Coronary artery (tissue), 2 donors: Measurements from ENCODE around the gene JMJD7.
A peak's percentile ranks its signal among the peaks of the same experiment; 100 is the strongest.

Source experiments
- DNase-seq: peaks from one replicate; pipeline ENCODE4 v3.0.0-alpha.2; 2017; ENCODE audit warnings: low spot score
- H3K27ac ChIP-seq, 2 donors: fragments of 200-600 bp; sonication (generic); one replicate each; pipeline ENCODE4 v1.5.1; 2016 to 2019
- H3K4me3 ChIP-seq: fragments of 200-600 bp; sonication (generic); 2 replicates; pipeline ENCODE4 v1.5.1; 2016; ENCODE audit warnings: mild to moderate bottlenecking, moderate library complexity
- TF ChIP-seq, protein P1 (sequence below): fragments of 200-600 bp; sonication (generic); IDR thresholded peaks from one replicate; pipeline ENCODE4 v1.5.1; 2019; ENCODE audit warnings: antibody characterized with exemption

Gene JMJD7

DNA sequence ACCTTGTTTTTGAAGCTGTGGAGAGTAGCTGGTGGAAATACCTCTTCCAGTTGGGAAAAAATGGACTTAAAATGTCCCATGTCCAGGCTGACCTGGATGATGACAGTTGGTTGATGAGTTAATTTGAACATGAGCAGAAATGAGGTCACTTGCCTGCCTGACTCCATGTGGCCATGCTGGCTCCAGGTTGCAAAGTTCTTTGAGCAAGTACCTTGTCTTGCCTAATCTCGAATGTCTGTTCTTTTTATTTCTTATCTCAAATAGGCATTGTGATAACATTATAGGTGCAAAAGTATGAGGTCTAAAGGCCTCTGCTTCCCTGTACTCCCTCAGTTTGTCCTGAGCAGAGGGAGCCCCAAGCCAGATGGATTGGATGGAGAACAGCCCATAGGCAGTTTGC, 44.6 kb upstream of the JMJD7 start:
- no peak overlapping the region for H3K4me3 ChIP-seq
- DNase-seq, result no peak
- TF ChIP-seq, protein P1, sequence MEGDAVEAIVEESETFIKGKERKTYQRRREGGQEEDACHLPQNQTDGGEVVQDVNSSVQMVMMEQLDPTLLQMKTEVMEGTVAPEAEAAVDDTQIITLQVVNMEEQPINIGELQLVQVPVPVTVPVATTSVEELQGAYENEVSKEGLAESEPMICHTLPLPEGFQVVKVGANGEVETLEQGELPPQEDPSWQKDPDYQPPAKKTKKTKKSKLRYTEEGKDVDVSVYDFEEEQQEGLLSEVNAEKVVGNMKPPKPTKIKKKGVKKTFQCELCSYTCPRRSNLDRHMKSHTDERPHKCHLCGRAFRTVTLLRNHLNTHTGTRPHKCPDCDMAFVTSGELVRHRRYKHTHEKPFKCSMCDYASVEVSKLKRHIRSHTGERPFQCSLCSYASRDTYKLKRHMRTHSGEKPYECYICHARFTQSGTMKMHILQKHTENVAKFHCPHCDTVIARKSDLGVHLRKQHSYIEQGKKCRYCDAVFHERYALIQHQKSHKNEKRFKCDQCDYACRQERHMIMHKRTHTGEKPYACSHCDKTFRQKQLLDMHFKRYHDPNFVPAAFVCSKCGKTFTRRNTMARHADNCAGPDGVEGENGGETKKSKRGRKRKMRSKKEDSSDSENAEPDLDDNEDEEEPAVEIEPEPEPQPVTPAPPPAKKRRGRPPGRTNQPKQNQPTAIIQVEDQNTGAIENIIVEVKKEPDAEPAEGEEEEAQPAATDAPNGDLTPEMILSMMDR, result no peak
- no peak overlapping the region for H3K27ac ChIP-seq

DNA sequence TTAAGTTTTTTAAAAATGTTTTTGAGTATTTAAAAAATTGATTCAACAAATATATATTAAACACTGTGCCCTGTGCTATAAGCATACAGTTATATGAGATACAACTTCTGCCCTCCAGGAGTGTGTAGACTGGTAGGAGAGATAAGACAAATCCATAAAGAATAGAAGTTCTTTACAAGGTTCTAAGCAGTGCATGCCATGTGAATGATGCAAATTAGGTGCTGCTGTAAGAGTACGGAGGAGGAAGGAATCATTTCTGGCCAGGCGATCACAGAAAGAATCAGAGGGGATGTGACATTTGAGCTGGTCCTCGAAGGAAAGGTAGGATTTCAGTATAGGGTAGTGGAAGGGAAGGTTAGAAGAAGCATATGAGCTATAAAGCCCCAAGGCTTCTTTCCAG, 39.6 kb upstream of the JMJD7 start:
- TF ChIP-seq, protein P1, result no peak
- Histone ChIP-seq H3K27ac (no peak overlapping the region), H3K4me3 (no peak overlapping the region)
- no peak for DNase-seq

DNA sequence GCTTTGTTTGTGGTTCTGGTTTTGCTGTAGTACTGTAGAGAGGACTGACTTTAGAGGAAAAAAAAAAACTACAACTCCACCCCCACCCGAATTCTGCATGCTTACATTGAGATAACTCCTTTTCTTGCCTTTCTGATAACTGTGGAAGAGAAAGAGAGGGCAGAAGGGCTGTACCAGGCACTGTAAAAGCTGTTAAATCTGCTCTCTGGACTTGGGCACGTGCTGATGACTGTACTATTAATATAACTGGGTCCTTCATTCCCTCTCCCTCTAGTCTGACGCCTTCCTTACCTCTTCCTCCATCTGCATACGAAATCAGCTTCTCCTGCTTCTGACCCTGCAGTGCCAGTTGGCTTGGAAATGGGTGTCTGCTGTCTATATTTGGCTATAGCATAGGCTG, 38.7 kb upstream of the JMJD7 start:
- no peak overlapping the region for H3K27ac ChIP-seq
- no peak for DNase-seq
- no peak overlapping the region for H3K4me3 ChIP-seq
- TF ChIP-seq, protein P1, result no peak

DNA sequence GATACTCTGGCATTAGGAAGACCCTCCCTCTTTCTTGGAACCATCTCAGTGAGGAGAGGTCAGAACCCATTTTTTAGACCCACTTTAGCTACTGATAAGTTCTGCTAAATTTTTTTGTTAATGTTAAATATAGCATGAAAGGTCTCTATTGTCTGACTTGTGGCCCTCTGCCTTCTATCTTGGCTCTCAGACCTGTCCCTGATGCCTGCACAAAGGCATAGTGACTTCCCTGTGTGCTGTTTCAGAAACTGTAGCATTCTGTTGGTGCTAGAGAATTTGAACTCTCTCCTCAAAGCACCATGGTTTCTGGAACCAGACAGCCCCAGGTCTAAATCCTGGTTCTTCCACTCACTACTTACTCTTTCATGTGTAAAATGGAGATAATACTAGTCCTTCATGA, 38.2 kb upstream of the JMJD7 start:
- DNase-seq, result no peak
- TF ChIP-seq, protein P1, result no peak
- no peak overlapping the region for H3K27ac ChIP-seq
- H3K4me3 ChIP-seq, result no peak overlapping the region

DNA sequence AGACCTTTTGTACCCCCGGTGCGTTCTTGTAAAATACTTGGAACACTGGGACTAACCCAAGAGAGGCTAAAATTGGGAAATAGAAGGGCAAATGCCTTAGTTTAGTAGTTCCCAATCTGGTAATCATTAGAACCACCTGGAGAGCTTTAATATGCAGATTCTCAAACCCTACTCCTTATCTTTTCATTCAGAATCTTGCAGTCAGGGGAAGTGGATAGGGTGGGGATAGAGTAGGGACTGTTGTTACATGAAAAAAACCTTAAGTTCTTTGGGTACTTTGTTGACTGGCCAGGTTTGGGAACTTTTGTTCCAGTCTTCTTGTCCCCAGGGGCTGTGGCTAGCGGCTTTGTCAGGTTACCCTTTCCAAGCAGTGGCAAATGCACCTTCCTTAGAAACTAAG, 37.7 kb upstream of the JMJD7 start:
- TF ChIP-seq, protein P1, result no peak
- H3K4me3 ChIP-seq, result no peak overlapping the region
- no peak overlapping the region for H3K27ac ChIP-seq
- DNase-seq, result no peak

DNA sequence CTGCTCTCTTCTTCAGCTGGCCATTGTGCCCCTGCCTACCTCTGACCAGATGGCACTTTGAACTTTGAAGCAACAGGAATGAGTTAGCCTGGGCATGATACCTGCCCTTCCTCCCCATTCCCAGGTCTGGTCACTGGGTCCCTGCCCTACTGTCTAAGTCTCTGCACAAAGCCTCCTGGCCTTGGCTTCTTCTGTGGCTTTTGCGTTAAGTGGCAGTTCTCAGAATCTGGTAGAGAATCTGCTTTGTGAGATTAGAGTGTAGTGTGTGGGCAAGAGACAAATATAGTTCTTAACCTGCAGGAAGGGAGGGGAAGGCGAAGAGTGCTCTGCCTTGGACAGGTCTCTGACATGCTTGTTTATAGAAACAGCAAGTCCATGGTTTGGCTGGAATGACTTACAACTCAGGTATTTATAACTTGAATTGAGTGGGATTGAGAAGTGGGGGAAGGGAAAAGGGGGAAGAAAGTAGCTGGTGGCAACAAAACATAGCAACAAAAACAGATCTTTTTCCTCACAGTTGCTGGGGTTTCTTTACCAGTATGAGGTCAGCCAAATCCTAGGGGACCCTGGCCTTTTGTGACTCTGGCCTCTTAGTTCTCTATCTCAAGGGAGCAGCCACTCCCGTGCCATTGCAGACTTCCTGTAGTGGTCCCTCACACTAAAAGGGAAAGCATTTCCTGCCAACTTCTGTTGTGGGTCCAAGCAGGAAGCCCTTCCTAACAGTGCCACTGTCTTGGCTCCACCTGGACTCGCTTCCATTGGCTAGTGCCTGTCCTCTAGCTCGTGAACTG, 36.9 kb upstream of the JMJD7 start:
- TF ChIP-seq, protein P1, result no peak
- H3K27ac ChIP-seq, result peak overlapping the region in 1 of 2 donors; percentile 55
- DNase-seq, result no peak
- no peak overlapping the region for H3K4me3 ChIP-seq

DNA sequence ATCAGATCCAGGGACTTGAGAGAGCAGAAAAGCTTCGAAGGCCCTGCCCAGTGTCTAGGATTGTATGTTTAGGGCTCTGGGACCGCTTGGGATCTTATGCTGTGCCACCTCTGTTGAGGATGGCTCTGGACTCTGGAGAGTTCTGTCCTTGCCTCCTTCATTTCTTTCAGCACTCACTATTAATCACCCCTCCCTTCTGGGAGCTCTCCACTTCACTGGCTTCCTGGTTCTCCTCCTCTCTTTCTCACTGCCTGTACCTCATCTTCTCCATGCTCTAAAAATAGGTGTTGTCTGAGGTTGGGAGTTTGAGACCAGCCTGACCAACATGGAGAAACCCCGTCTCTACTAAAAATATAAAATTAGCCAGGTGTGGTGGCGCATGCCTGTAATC, 36.4 kb upstream of the JMJD7 start:
- TF ChIP-seq, protein P1, result no peak
- no peak for DNase-seq
- Histone ChIP-seq H3K4me3 (no peak overlapping the region), H3K27ac (peak overlapping the region in 1 of 2 donors; percentile 55)
